Activated T-cell treated with anti-CD3 and anti-CD28 coated beads, Interleukin-2, amount 50 U/mL, for 4 hours (primary cell): ENCODE results near the gene MAGEE1. TPM values are rescaled to one million over a fixed set of nuclear protein-coding genes. Genes with fewer than 3 reads are reported as not detected.

ENCODE experiments used
- ATAC-seq, 2 donors: fragments of 200-7000 bp; cut with Tn5 transposase; one replicate each; pipeline ENCODE4 v1.10.0; 2021
- DNase-seq: peaks from one replicate; pipeline ENCODE4 v3.0.0-alpha.2; 2020
- H3K27me3 Mint-ChIP-seq: one replicate; pipeline ENCODE4 v1.8.0; 2021; ENCODE audit warnings: low read depth, mixed read lengths
- H3K36me3 Mint-ChIP-seq: one replicate; pipeline ENCODE4 v1.8.0; 2022; ENCODE audit warnings: mixed read lengths; ENCODE audit not compliant: insufficient read depth
- H3K4me1 Mint-ChIP-seq: one replicate; pipeline ENCODE4 v1.8.0; 2021; ENCODE audit warnings: low read depth, mixed read lengths
- H3K4me3 Mint-ChIP-seq: one replicate; pipeline ENCODE4 v1.8.0; 2021; ENCODE audit warnings: mild to moderate bottlenecking, moderate library complexity, mixed read lengths
- H3K9me3 Mint-ChIP-seq: one replicate; pipeline ENCODE4 v1.8.0; 2021; ENCODE audit warnings: mixed read lengths
- total RNA-seq, 3 donors: library from RNA; stranded (reverse); gene quantifications; one replicate each; pipeline ENCODE4 v1.2.1, GENCODE V29; 2021

Gene MAGEE1
- total RNA-seq, result 1 to 10 TPM; 2.0 to 3.0 (median 2.3) TPM

- peak; percentile 72 for DNase-seq
- Mint-ChIP-seq H3K4me1 (peaks cover 30% of the 10 kb centered on the region), H3K9me3 (no peaks in the 10 kb centered on the region), H3K27me3 (no peaks in the 10 kb centered on the region), H3K36me3 (no peaks in the 10 kb centered on the region), H3K4me3 (peak within 1 kb of the TSS; percentile 86)
- peak; percentile 81 to 88 for ATAC-seq
Measured at GRCh38 chrX:76427560-76428242, at the start of gene MAGEE1. Gene MAGEE1 (plus strand): TSS chrX:76427710. CDS start chrX:76427931, 221 bp downstream.

GRCh38 chrX:76398970-76399369 is 28.5 kb upstream of the MAGEE1 start:
- no peak for ATAC-seq
- Mint-ChIP-seq H3K4me3 (no peak overlapping the region), H3K27me3 (peaks cover 15% of the 10 kb centered on the region), H3K4me1 (no peaks in the 10 kb centered on the region), H3K36me3 (no peaks in the 10 kb centered on the region), H3K9me3 (no peaks in the 10 kb centered on the region)
- no peak for DNase-seq

GRCh38 chrX:76407795-76408194 is 19.7 kb upstream of the MAGEE1 start:
- Mint-ChIP-seq H3K36me3 (no peaks in the 10 kb centered on the region), H3K27me3 (peaks cover 2% of the 10 kb centered on the region), H3K9me3 (no peaks in the 10 kb centered on the region), H3K4me3 (no peak overlapping the region), H3K4me1 (no peaks in the 10 kb centered on the region)
- DNase-seq (no peak), ATAC-seq (no peak)

GRCh38 chrX:76420237-76420636 is 7.3 kb upstream of the MAGEE1 start:
- Mint-ChIP-seq H3K4me3 (no peak overlapping the region), H3K36me3 (no peaks in the 10 kb centered on the region), H3K27me3 (no peaks in the 10 kb centered on the region), H3K9me3 (no peaks in the 10 kb centered on the region), H3K4me1 (peaks cover 2% of the 10 kb centered on the region)
- DNase-seq (no peak), ATAC-seq (no peak)

GRCh38 chrX:76428243-76429130 is 977 bp downstream of the MAGEE1 start:
- ATAC-seq, result peak; percentile 55 to 59
- Mint-ChIP-seq H3K36me3 (no peaks in the 10 kb centered on the region), H3K4me3 (peak overlapping the region; percentile 86), H3K9me3 (no peaks in the 10 kb centered on the region), H3K27me3 (no peaks in the 10 kb centered on the region), H3K4me1 (peaks cover 34% of the 10 kb centered on the region)
- peak; percentile 41 for DNase-seq

- Mint-ChIP-seq H3K36me3 (no peaks in the 10 kb centered on the region), H3K4me1 (peaks cover 46% of the 10 kb centered on the region), H3K4me3 (no peak overlapping the region), H3K27me3 (no peaks in the 10 kb centered on the region), H3K9me3 (no peaks in the 10 kb centered on the region)
- DNase-seq (no peak), ATAC-seq (no peak)
Measured at GRCh38 chrX:76433219-76433618, 5.7 kb downstream of the MAGEE1 start.

GRCh38 chrX:76434103-76434741 is 6.7 kb downstream of the MAGEE1 start:
- Mint-ChIP-seq H3K4me3 (no peak overlapping the region), H3K36me3 (peaks cover 2% of the 10 kb centered on the region), H3K4me1 (peaks cover 46% of the 10 kb centered on the region), H3K27me3 (no peaks in the 10 kb centered on the region), H3K9me3 (no peaks in the 10 kb centered on the region)
- DNase-seq (no peak), ATAC-seq (no peak)

- H3K4me3 Mint-ChIP-seq, result no peak overlapping the region
- peaks cover 26% of the 10 kb centered on the region for H3K9me3 Mint-ChIP-seq
- no peak for ATAC-seq
- peaks cover 7% of the 10 kb centered on the region for H3K36me3 Mint-ChIP-seq
- peaks cover 11% of the 10 kb centered on the region for H3K4me1 Mint-ChIP-seq
- no peaks in the 10 kb centered on the region for H3K27me3 Mint-ChIP-seq
- DNase-seq, result no peak
Measured at GRCh38 chrX:76439188-76439587, 11.7 kb downstream of the MAGEE1 start.

- Mint-ChIP-seq H3K36me3 (no peaks in the 10 kb centered on the region), H3K9me3 (no peaks in the 10 kb centered on the region), H3K27me3 (no peaks in the 10 kb centered on the region), H3K4me3 (no peak overlapping the region), H3K4me1 (no peaks in the 10 kb centered on the region)
- ATAC-seq, result no peak
- no peak for DNase-seq
Measured at GRCh38 chrX:76453737-76454406, 26.4 kb downstream of the MAGEE1 start.

GRCh38 chrX:76454456-76454927 is 27.0 kb downstream of the MAGEE1 start:
- Mint-ChIP-seq H3K4me3 (no peak overlapping the region), H3K9me3 (no peaks in the 10 kb centered on the region), H3K36me3 (no peaks in the 10 kb centered on the region), H3K27me3 (no peaks in the 10 kb centered on the region), H3K4me1 (no peaks in the 10 kb centered on the region)
- DNase-seq (no peak), ATAC-seq (peak; percentile 21 to 37)

- ATAC-seq (no peak), DNase-seq (no peak)
- Mint-ChIP-seq H3K36me3 (no peaks in the 10 kb centered on the region), H3K4me3 (no peak overlapping the region), H3K27me3 (no peaks in the 10 kb centered on the region), H3K9me3 (peaks cover 18% of the 10 kb centered on the region), H3K4me1 (no peaks in the 10 kb centered on the region)
Measured at GRCh38 chrX:76477353-76477752, 49.8 kb downstream of the MAGEE1 start.
